Astrocyte (in vitro differentiated cells and primary cell): Measurements from ENCODE around the gene MCTP2.

Experiments used
- EZH2 ChIP-seq: IDR thresholded peaks from 2 replicates; pipeline ENCODE4 v1.6.1; 2012; ENCODE audit warnings: mild to moderate bottlenecking, low read length, inconsistent platforms; ENCODE audit not compliant: insufficient read depth
- TF ChIP-seq, protein P1 (sequence below): IDR thresholded peaks from 2 replicates; pipeline ENCODE4 v1.5.1; 2011; ENCODE audit warnings: low read depth, mild to moderate bottlenecking, inconsistent platforms, low read length, moderate library complexity; ENCODE audit not compliant: insufficient read depth

DNA sequence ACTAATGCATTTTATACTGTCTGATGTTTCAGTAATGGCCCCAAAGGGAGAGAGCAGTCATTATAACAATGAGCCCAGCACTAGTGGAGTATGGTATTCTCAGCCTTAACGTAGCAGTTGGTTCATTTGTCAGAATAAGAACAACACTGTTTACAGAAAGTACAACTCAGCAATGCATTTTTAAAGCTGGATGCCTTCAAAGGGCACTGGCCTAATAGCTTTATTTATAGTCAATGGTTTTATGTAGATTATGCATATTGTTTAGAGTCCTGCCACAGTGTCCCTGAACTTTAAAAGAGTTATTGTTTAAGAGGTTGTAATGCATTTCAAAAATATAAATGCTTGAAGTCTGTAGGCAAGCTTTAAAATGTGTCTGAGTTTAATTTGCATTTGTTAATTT, 211.1 kb downstream of the MCTP2 start:
- TF ChIP-seq, protein P1, sequence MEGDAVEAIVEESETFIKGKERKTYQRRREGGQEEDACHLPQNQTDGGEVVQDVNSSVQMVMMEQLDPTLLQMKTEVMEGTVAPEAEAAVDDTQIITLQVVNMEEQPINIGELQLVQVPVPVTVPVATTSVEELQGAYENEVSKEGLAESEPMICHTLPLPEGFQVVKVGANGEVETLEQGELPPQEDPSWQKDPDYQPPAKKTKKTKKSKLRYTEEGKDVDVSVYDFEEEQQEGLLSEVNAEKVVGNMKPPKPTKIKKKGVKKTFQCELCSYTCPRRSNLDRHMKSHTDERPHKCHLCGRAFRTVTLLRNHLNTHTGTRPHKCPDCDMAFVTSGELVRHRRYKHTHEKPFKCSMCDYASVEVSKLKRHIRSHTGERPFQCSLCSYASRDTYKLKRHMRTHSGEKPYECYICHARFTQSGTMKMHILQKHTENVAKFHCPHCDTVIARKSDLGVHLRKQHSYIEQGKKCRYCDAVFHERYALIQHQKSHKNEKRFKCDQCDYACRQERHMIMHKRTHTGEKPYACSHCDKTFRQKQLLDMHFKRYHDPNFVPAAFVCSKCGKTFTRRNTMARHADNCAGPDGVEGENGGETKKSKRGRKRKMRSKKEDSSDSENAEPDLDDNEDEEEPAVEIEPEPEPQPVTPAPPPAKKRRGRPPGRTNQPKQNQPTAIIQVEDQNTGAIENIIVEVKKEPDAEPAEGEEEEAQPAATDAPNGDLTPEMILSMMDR, result no peak
- no peak for TF ChIP-seq EZH2
